AG09309 (cell line): ENCODE data around the gene ZSCAN26.
"Not testable (repeated sequence)": the region's sequence is repeated elsewhere in the genome, so short reads cannot be mapped to it uniquely, and the experiment has no call there.

Experiments
- DNase-seq: peaks from one replicate; pipeline ENCODE4 v3.0.0-alpha.2; 2010; ENCODE audit warnings: low read depth
- H3K4me3 ChIP-seq: 2 replicates; pipeline ENCODE4 v1.5.1; 2011; ENCODE audit warnings: mild to moderate bottlenecking, low read depth, low read length, moderate library complexity; ENCODE audit not compliant: control insufficient read depth
- CTCF ChIP-seq: IDR thresholded peaks from 2 replicates; pipeline ENCODE4 v1.5.1; 2011; ENCODE audit warnings: mild to moderate bottlenecking, low read depth, low read length, inconsistent platforms; ENCODE audit not compliant: insufficient read depth, control insufficient read depth; ENCODE audit errors: missing control alignments

ZSCAN26 gene

GRCh38 chr6:28312939-28313338 is 46.0 kb downstream of the ZSCAN26 start:
- H3K4me3 ChIP-seq = no peak overlapping the region
- no peak for TF ChIP-seq CTCF
- no peak for DNase-seq

GRCh38 chr6:28315628-28316027 is 48.7 kb downstream of the ZSCAN26 start:
- TF ChIP-seq CTCF = no peak
- DNase-seq = no peak
- H3K4me3 ChIP-seq = no peak overlapping the region

- DNase-seq, H3K4me3 ChIP-seq: not testable (repeated sequence)
Observed at GRCh38 chr6:28317866-28318265, 50.9 kb downstream of the ZSCAN26 start.

- no peak for TF ChIP-seq CTCF
- DNase-seq = no peak
- no peak overlapping the region for H3K4me3 ChIP-seq
Observed at GRCh38 chr6:28322661-28323060, 55.7 kb downstream of the ZSCAN26 start.

- H3K4me3 ChIP-seq = no peak overlapping the region
- no peak for TF ChIP-seq CTCF
- no peak for DNase-seq
Observed at GRCh38 chr6:28323813-28324424, 57.0 kb downstream of the ZSCAN26 start.

GRCh38 chr6:28326371-28326948 is 59.5 kb downstream of the ZSCAN26 start:
- DNase-seq = no peak
- no peak for TF ChIP-seq CTCF
- no peak overlapping the region for H3K4me3 ChIP-seq
